OCI-LY3 (cell line): Measurements from ENCODE around the gene INTS4.

Experiments
- H2AFZ ChIP-seq: fragments of 200-600, 300-600 bp; shearing (Covaris generic); 2 replicates; pipeline ENCODE4 v1.6.0; 2014; ENCODE audit warnings: antibody characterized with exemption, low read depth, low read length
- H3K27ac ChIP-seq: fragments of 200-600, 300-600 bp; sonication (generic); 2 replicates; pipeline ENCODE4 v1.5.1; 2014; ENCODE audit warnings: mild to moderate bottlenecking, low read length, moderate library complexity, mixed read lengths
- H3K27me3 ChIP-seq: fragments of 200-600, 300-600 bp; sonication (generic); 2 replicates; pipeline ENCODE4 v1.6.1; 2014; ENCODE audit warnings: low read depth, low read length, mixed read lengths
- H3K36me3 ChIP-seq: fragments of 200-600, 300-600 bp; sonication (generic); replicated peaks from 2 replicates; pipeline ENCODE3; 2014; ENCODE audit warnings: low read depth, low read length, mixed read lengths
- H3K4me1 ChIP-seq: fragments of 300-600, 200-600 bp; sonication (generic); 2 replicates; pipeline ENCODE4 v1.6.1; 2014; ENCODE audit warnings: low read length, mixed read lengths
- H3K4me2 ChIP-seq: fragments of 200-600, 300-600 bp; sonication (generic); 2 replicates; pipeline ENCODE4 v1.6.1; 2014; ENCODE audit warnings: low read length, mixed read lengths
- H3K4me3 ChIP-seq: fragments of 300-600, 200-600 bp; sonication (generic); 2 replicates; pipeline ENCODE4 v1.5.1; 2014; ENCODE audit warnings: antibody characterized with exemption, mild to moderate bottlenecking, low read length, moderate library complexity
- H3K79me2 ChIP-seq: fragments of 300-600, 200-600 bp; shearing (Covaris generic); 2 replicates; pipeline ENCODE4 v1.6.1; 2014; ENCODE audit warnings: mild to moderate bottlenecking, low read length, mixed read lengths
- H3K9ac ChIP-seq: fragments of 300-600, 200-600 bp; shearing (Covaris generic); 2 replicates; pipeline ENCODE4 v1.6.0; 2014; ENCODE audit warnings: mild to moderate bottlenecking, low read length, moderate library complexity
- H3K9me3 ChIP-seq: fragments of 200-600, 300-600 bp; shearing (Covaris generic); 2 replicates; pipeline ENCODE4 v1.6.1; 2014; ENCODE audit warnings: low read length, mixed read lengths; ENCODE audit not compliant: insufficient read depth
- H4K20me1 ChIP-seq: fragments of 200-600, 300-600 bp; sonication (generic); 2 replicates; pipeline ENCODE4 v1.6.1; 2016; ENCODE audit warnings: low read length, mixed read lengths; ENCODE audit not compliant: insufficient read depth
- EZH2phosphoT487 ChIP-seq: fragments of 200-600 bp; shearing (Covaris generic); IDR thresholded peaks from 2 replicates; pipeline ENCODE4 v1.6.1; 2018; ENCODE audit warnings: antibody characterized with exemption, mixed run types, low read depth
- TF ChIP-seq, protein P1 (sequence below): fragments of 200-600, 300-600 bp; sonication (generic); IDR thresholded peaks from 2 replicates; pipeline ENCODE4 v1.5.1; 2014; ENCODE audit warnings: antibody characterized with exemption, low read length, low read depth

The INTS4 gene

DNA sequence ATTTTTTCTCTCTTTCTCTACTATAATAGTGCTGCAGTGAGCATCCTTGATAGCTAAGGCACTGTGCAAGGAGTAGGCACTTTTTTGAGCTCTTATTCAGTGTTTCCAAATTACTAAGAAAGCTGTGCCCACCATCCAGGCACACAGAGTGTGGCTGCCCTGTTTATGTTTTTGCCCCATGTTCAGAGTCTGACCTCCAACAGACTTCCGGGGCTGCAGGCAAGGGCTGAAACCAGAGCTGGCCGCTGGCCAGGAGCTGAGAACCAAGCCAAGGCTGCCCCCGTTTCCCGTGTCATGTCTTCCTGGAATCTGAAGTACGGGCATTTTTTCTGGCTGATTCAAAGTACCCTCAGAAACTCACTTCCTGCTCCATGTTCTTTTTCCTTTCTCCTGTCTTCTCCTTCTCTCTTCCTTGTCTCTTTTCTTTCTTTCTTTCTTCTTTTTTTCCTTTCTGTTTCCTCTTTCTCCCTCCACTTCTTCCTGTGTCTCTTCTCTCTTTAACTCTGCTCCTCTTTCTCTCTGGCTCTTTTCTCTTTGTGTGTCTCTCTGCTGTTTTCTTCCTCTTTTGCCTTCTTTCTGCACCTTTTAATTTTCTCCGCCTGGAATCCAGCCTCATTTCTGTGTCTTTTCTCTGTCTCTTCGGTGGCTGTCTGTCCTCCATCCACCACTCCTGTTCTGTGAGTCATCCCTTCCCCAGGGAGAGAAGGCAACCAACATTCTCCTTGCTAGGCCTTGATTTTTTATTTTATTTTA, 45.6 kb upstream of the INTS4 start:
- H2AFZ ChIP-seq: peak overlapping the region; percentile 76
- H3K4me3 ChIP-seq: no peak overlapping the region
- TF ChIP-seq, protein P1, sequence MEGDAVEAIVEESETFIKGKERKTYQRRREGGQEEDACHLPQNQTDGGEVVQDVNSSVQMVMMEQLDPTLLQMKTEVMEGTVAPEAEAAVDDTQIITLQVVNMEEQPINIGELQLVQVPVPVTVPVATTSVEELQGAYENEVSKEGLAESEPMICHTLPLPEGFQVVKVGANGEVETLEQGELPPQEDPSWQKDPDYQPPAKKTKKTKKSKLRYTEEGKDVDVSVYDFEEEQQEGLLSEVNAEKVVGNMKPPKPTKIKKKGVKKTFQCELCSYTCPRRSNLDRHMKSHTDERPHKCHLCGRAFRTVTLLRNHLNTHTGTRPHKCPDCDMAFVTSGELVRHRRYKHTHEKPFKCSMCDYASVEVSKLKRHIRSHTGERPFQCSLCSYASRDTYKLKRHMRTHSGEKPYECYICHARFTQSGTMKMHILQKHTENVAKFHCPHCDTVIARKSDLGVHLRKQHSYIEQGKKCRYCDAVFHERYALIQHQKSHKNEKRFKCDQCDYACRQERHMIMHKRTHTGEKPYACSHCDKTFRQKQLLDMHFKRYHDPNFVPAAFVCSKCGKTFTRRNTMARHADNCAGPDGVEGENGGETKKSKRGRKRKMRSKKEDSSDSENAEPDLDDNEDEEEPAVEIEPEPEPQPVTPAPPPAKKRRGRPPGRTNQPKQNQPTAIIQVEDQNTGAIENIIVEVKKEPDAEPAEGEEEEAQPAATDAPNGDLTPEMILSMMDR: no peak
- no peak for TF ChIP-seq EZH2phosphoT487
- H3K79me2 ChIP-seq: no peaks in the 10 kb centered on the region
- H3K27me3 ChIP-seq: no peaks in the 10 kb centered on the region
- no peak overlapping the region for H3K9ac ChIP-seq
- no peaks in the 10 kb centered on the region for H3K9me3 ChIP-seq
- 0 out of 2 replicates have a peak overlapping the region, but pooled peaks have one; percentile 10 for H3K4me2 ChIP-seq
- no peaks in the 10 kb centered on the region for H3K36me3 ChIP-seq
- no peaks in the 10 kb centered on the region for H4K20me1 ChIP-seq
- H3K27ac ChIP-seq: no peak overlapping the region
- H3K4me1 ChIP-seq: peaks cover 4% of the 10 kb centered on the region; the same call in 1 of the 2 replicates

DNA sequence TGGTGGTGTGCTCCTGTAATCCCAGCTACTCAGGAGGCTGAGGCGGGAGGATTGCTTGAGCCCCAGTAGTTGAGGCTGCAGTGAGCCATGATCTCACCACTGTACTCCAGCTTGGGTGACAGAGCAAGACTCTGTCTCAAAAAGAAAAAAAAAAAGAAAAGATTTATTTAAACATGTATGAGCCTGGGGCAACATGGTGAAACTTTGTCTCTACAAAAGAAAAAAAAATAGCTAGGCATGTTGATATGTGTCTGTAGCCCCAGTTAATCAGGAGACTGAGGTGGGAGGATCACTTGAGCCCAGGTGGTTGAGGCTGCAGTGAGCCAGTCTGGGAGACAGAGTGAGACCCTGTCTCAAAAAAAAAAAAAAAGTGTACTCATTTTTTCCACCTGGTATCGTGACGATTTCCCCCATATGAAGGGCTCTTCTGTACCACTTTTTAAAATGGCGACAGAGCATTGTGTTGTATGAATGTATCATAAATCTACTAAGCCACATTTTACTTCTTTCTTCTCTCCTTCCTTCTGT, 45.0 kb upstream of the INTS4 start:
- Histone ChIP-seq H3K36me3 (no peaks in the 10 kb centered on the region), H3K27ac (no peak overlapping the region), H3K4me3 (no peak overlapping the region), H3K27me3 (no peaks in the 10 kb centered on the region), H3K9ac (no peak overlapping the region), H3K9me3 (no peaks in the 10 kb centered on the region), H4K20me1 (no peaks in the 10 kb centered on the region), H3K4me1 (peaks cover 4% of the 10 kb centered on the region; the same call in 1 of the 2 replicates), H3K79me2 (no peaks in the 10 kb centered on the region), H3K4me2 (no peak overlapping the region), H2AFZ (peak overlapping the region; percentile 76)
- TF ChIP-seq EZH2phosphoT487: no peak
- TF ChIP-seq, protein P1: no peak

DNA sequence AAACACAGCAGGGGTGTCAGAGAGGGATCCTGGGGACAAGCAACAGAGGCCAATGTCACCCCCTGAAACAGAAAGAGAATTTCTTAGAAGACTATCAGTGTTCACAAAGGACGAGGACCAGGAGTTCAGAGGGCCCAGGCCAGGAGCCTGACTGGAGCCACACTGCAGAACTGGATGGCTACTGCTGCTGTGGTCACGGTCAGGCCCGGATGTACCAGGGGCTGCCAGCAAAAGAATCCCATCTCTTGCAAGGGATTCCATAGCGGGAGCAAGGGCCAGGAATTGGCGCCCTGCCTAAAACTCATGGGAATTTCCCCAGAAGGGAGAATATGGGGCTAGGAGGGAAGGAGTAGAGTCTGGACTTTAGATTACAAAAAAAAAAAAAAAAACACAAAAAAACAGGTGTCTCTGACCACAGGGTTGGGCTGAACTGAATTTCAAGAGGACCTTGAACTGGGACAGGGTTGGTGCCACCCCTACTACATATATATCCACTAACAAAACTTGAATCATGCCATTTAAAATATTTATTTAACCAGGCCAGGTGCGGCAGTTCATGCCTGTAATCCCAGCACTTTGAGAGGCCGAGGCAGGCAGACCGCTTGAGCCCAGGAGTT, 44.3 kb upstream of the INTS4 start:
- Histone ChIP-seq H3K27me3 (no peaks in the 10 kb centered on the region), H3K79me2 (no peaks in the 10 kb centered on the region), H3K4me2 (no peak overlapping the region), H3K4me3 (no peak overlapping the region), H4K20me1 (no peaks in the 10 kb centered on the region), H3K36me3 (no peaks in the 10 kb centered on the region), H3K4me1 (peaks cover 4% of the 10 kb centered on the region; the same call in 1 of the 2 replicates), H2AFZ (no peak overlapping the region), H3K9ac (no peak overlapping the region), H3K27ac (no peak overlapping the region), H3K9me3 (no peaks in the 10 kb centered on the region)
- TF ChIP-seq EZH2phosphoT487: no peak
- TF ChIP-seq, protein P1: no peak

DNA sequence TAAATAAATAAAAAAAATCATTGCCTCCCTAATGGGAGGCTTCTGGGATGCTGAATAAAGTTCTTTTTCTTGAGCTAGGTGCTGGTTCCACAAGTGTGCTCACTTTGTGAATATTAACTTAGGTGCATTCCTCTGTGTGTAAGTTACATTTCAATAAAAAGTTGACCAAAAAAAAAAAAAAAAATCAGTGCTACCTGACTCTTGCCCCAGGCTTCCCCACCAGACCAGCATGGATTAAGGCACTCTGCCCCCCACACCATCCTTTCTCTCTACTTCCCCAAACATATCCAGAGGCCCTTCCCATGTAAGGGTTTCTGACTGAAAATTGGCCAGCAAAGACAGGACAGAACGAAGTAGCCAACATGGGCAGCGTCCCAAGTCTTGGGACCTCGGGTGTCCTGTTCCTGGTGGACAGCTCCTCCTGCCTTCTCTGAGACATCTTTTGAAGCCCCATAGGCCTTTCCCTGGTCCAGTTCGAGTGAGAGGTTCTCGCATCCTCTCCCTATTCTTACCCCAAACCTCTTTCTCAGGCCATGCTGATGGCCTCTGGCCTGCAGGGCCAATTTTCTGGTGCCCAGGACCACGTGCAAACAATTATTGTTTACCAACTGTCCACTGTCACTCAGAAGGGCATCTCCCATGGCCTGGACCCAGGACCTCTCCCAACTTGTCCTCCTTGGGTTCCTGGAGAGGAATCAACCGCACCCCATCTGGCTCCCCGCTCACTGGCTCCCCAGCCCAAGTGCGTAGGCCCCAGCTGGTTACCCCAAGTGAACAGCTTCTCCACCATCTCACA, 43.6 kb upstream of the INTS4 start:
- H3K4me3 ChIP-seq: no peak overlapping the region

More for the DNA sequence above, 43.6 kb upstream of the INTS4 start:
- Histone ChIP-seq H3K79me2 (no peaks in the 10 kb centered on the region), H3K9me3 (no peaks in the 10 kb centered on the region), H3K4me2 (no peak overlapping the region), H3K36me3 (no peaks in the 10 kb centered on the region), H3K27ac (no peak overlapping the region), H4K20me1 (no peaks in the 10 kb centered on the region), H3K4me1 (peaks cover 4% of the 10 kb centered on the region; the same call in 1 of the 2 replicates), H2AFZ (no peak overlapping the region), H3K27me3 (no peaks in the 10 kb centered on the region), H3K9ac (no peak overlapping the region)
- no peak for TF ChIP-seq EZH2phosphoT487
